GM19025 (cell line): ENCODE measurements around the gene CLBA1.
"Not testable (repeated sequence)": the region's sequence is repeated elsewhere in the genome, so short reads cannot be mapped to it uniquely, and the experiment has no call there.

Experiments
- ATAC-seq: cut with Tn5 transposase; IDR thresholded peaks from one replicate; pipeline ENCODE4 v1.9.1; 2021; ENCODE audit warnings: mild to moderate bottlenecking, low read depth, moderate library complexity; ENCODE audit not compliant: unreplicated experiment

The CLBA1 gene

GRCh38 chr14:104947201-104947600 is 38.4 kb upstream of the CLBA1 start:
- not testable (repeated sequence) for ATAC-seq

DNA sequence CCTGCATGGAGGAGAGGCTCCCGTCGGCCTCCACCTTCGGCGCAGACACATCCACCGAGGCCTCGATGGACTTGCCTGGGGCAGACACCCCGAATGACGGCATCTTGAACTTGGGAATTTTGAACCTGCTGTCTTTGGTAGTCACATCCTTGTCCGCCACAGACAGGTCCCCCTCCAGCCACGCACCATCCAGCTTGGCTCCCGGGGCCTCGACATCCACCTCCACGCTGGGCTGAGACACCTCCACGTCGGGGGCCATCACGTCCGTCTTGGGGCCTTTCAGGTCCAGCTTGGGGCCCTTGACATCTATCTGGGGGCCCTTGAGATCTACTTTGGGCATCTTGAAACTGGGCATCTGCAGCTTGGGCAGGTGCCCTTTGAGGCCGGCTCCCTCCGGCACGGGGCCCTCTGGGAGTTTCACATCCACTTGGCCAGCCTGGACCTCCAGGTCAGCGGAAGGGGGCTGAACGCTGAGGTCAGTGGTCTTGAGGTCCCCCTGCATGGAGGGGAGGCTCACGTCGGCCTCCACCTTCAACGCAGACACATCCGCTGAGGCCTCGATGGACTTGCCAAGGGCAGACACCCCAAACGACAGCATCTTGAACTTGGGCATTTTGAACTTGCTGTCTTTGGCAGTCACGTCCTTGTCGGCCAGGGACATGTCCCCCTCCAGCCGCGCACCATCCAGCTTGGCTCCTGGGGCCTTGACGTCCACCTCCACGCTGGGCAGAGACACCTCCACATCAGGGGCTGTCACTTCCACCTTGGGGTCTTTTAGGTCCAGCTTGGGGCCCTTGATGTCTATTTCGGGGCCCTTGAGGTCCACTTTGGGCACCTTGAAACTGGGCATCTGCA is 37.5 kb upstream of the CLBA1 start:
- not testable (repeated sequence) for ATAC-seq

- ATAC-seq: no peak
These were observed 36.9 kb upstream of the CLBA1 start for GRCh38 chr14:104948736-104949031.

DNA sequence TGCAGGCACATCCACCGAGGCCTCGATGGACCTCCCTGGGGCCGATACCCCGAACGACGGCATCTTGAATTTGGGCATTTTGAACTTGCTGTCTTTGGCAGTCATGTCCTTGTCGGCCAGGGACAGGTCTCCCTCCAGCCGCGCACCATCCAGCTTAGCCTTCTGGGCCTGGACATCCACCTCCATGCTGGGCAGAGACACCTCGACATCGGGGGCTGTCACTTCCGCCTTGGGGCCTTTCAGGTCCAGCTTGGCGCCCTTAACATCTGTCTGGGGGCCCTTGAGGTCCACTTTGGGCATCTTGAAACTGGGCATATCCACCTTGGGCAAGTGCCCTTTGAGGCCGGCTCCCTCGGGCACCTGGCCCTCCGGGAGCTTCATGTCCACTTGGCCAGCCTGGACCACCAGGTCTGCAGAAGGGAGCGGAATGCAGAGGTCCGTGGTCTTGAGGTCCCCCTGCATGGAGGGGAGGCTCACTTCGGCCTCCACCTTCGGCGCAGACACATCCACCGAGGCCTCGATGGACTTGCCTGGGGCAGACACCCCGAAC is 36.1 kb upstream of the CLBA1 start:
- not testable (repeated sequence) for ATAC-seq

GRCh38 chr14:104950021-104950420 is 35.6 kb upstream of the CLBA1 start:
- no peak for ATAC-seq

DNA sequence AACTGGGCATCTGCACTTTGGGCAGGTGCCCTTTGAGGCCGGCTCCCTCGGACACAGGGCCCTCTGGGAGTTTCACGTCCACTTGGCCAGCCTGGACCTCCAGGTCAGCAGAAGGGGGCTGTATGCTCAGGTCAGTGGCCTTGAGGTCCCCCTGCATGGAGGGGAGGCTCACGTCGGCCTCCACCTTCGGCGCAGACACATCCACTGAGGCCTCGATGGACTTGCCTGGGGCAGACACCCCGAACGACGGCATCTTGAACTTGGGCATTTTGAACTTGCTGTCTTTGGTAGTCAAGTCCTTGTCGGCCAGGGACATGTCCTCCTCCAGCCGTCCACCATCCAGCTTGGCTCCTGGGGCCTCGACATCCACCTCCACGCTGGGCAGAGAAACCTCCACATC is 34.9 kb upstream of the CLBA1 start:
- ATAC-seq: not testable (repeated sequence)

- not testable (repeated sequence) for ATAC-seq
These were observed 33.5 kb upstream of the CLBA1 start for GRCh38 chr14:104951863-104952657.

- ATAC-seq: no peak
These were observed 32.5 kb upstream of the CLBA1 start for GRCh38 chr14:104953097-104953496.

DNA sequence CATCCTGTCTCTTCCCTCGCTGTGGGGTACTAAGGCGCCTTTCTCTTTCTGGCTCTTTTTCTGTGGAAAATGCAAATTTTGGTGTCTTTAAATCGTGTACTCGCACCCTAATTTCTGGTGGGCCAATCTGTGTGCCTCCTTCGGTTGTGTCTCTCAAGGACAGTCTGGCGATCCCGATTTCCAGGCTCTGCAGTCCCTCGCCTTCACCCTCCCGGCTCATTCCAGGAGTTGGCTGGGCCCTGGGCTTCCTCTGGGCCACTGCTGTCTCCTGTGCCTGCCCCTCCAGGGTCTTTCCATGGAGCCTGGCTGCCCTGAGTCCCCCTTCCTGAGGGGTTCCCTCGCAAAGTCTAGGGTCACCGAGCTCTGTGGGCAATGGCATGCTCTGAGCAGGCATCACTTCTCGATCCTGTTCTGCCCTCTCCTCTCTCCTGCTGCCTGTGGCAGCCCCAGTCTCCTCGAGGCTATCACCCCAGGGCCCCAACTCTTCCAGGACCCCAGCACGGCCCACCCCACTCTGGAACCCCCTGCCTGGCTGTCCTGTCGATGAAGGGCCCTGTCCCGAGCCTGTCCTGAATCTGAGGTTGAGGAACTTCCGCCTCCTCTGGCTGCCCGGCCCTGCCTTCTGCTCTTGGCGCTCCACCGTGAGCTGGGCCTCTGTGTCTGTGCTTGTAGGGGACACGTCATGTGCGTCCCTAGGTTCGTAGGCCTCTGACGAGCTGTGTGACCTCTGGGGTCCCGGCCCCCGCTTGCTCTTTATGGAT is 31.5 kb upstream of the CLBA1 start:
- ATAC-seq: no peak

GRCh38 chr14:104954746-104955395 is 30.7 kb upstream of the CLBA1 start:
- ATAC-seq: no peak

DNA sequence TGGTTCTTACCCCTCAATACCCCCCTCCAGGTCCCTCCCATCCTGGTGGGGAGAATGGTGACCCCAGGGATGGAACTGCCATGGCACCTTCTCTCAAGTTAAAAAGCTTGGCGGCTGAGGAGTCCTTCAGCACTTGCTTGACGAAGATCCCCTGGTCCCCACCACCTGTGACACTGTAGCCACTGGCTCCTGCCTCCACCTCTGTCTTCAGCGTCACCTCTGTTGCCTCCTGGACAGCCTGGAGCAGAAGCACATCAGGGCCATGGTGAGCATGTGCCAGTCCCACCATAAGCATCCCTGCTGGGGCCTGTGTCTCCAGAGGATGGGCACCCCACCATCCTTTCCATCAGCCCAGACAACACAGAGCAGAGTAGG is 30.2 kb upstream of the CLBA1 start:
- ATAC-seq: no peak

GRCh38 chr14:104956290-104956890 is 29.2 kb upstream of the CLBA1 start:
- ATAC-seq: no peak

DNA sequence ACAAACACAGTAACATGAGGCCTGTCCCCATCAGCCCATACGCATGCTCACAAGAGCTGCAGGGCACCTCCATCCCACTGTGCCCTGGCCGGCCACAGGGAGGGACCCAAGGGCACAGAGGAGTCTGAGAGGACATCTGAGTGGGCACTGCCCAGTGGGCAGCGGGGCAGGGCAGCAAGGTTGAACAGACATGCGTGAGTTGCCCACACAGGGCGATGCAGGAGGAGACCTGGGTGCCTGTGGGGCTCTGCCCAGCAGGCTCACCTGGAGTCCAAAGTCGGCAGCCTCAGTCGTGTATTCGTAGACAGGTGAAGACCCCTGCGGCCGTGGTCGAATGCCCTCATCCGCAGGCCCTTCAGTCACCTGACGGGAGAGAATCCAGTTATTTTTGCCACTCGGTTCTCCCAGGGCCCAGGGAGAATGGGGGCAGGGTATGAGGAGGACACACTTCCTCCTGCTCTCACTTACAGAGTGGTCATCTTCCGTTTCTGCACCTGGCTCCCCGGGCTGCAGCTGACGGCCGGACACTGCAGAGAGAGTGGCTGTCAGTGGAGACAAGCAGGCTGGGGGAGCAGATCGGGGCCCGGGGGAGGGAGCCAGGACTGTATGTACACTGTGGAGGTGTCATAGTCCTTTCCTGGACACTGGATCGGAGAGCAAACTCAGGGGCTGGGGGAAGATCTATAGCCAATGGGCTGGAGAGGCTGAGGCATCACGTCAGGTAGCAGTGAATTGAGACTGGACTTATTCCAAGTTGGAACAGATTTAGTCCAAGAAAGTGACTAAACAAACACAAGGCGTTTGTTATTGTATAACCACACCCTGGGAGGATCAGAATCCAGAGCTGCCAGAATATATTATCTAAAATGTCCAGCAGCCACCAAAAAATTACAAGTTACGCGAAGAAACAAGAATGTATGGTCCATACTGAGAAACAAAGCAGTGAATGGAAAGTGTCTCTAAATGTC is 28.2 kb upstream of the CLBA1 start:
- ATAC-seq: no peak

- ATAC-seq: no peak
These were observed 21.0 kb upstream of the CLBA1 start for GRCh38 chr14:104964546-104964945.

- ATAC-seq: no peak
These were observed 19.9 kb upstream of the CLBA1 start for GRCh38 chr14:104965561-104966231.

- no peak for ATAC-seq
These were observed 19.2 kb upstream of the CLBA1 start for GRCh38 chr14:104966261-104966865.

- ATAC-seq: no peak
These were observed 18.6 kb upstream of the CLBA1 start for GRCh38 chr14:104966981-104967385.
